NCI-H146 (cell line): ENCODE results near the gene SQOR.
"Not testable (repeated sequence)": the region's sequence is repeated elsewhere in the genome, so short reads cannot be mapped to it uniquely, and the experiment has no call there.

ENCODE experiments used
- DNase-seq: peaks from one replicate; lab custom pipeline; 2025; lab: John Stamatoyannopoulos, UW

SQOR gene

GRCh38 chr15:45631776-45632175 is 3.1 kb upstream of the SQOR start:
- DNase-seq: no peak

- DNase-seq: peak; percentile 47
These were observed 386 bp downstream of the SQOR start for GRCh38 chr15:45635191-45635638.

- no peak for DNase-seq
These were observed 999 bp downstream of the SQOR start for GRCh38 chr15:45635763-45636292.

GRCh38 chr15:45637141-45637540 is 2.3 kb downstream of the SQOR start:
- no peak for DNase-seq

DNA sequence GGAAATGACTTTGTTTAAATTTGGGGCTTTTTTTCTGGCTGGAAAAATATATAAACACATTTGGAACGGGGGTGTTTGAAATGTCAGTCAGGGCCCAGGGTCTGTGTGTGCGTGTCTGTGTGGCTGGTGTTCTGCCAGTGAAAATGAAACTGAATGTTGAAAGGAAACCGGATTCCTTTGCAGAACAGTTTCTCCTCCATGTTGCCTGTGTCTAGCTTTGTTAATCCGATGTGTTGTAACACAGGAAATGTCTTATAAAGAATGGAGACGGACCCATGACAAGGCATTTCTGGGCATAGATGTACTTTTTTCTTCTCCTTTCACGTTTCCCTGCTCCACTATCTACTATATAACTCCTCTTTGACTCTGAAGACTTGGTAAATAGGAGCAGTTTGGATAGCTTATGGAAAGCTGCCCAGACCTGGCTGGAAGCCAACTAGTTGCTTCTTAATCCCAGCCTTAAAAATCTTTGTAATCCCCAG is 2.8 kb downstream of the SQOR start:
- DNase-seq: no peak

GRCh38 chr15:45640616-45641015 is 5.8 kb downstream of the SQOR start:
- DNase-seq: no peak

- no peak for DNase-seq
These were observed 6.5 kb downstream of the SQOR start for GRCh38 chr15:45641374-45641781.

- DNase-seq: no peak
These were observed 7.4 kb downstream of the SQOR start for GRCh38 chr15:45641999-45642932.

- no peak for DNase-seq
These were observed 9.6 kb downstream of the SQOR start for GRCh38 chr15:45644437-45644836.

GRCh38 chr15:45645026-45645980 is 10.5 kb downstream of the SQOR start:
- DNase-seq: no peak

DNA sequence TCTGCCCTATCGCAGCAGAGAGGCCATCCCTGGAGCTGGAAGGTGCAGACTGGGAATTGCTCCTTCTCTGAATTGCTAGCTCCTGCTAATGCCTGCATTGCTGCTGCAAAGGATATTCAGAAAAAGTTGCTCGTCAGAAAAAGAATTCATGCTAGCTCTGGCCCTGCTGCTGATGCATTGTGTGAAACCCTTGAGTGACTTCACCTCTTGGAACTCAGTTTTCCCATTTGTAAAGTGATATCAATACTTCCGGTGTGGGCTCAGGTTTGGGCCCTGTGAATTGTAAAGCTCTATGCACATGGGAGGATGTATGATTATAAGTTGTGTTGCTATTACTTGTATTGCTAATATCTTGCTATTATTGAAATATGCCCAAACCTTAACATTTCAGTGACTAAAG is 11.4 kb downstream of the SQOR start:
- DNase-seq: no peak

- no peak for DNase-seq
These were observed 13.0 kb downstream of the SQOR start for GRCh38 chr15:45647828-45648227.

DNA sequence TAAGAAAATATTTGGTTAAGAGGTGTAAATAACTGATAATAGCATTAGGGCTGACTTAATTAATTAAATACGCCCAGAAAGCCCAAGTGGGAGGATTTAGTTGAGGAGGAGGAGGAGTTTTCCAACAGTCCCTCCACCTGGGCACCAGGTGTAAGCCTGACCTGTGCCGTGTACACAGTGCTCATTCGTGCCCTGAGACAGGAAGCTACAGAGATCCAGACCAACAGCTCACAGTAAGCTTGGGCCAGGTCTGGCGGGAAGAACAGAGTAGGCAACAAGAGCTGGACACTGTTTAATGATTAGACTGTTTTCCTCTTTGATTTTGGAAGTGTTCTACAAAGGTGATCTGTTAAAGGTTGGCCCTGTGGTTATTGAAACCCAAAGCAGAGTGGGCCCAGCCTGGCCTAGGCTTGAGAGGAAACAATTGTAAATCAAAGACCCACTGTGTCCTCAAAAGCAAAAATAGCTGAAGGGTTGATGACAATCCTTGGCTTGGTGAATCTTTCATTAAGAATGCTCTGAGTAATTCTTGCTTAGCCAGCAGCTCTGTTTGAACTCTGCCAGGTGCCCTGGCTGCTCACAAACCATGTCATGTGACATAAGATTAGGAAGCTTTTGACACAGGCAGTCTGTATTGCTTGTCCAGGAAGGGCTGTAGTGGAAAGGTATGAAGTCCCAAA is 13.8 kb downstream of the SQOR start:
- peak; percentile 58 for DNase-seq

DNA sequence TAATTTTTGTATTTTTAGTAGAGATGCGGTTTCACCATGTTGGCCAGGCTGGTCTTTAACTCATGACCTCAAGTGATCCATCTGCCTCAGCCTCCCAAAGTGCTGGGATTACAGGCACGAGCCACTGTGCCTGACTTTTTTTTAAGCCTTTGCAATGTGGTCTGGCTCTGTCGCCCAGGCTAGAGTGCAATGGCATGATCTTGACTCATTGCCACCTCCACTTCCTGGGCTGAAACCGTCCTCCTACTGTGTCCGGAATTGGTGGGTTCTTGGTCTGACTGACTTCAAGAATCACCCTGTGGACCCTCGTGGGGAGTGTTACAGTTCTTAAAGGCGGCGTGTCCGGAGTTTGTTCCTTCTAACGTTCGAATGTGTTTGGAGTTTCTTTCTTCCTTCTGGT is 15.2 kb downstream of the SQOR start:
- DNase-seq: not testable (repeated sequence)

DNA sequence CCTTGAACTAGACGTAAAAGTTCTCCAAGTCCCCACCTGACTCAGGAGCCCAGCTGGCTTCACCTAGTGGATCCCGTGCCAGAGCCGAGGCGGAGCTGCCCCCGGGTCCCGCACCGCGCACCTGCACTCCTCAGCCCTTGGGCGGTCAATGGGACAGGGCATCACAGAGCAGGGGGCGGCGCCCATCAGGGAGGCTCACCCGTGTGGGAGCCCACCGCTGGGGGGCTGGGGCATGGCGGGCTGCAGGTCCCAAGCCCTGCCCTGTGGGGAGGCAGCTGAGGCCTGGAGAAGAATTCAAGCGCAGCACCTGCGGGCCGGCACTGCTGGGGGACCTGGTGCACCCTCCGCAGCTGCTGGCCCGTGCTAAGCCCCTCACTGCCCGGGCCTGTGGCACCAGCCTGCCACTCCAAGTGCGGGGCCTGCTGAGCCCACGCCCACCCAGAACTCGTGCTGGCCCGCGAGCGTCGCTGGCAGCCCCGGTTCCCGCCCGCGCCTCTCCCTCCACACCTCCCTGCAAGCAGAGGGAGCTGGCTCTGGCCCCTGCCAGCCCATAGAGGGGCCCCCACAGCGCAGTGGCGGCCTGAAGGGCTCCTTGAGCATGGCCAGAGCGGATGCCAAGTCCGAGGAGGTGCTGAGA is 16.2 kb downstream of the SQOR start:
- DNase-seq: no peak

DNA sequence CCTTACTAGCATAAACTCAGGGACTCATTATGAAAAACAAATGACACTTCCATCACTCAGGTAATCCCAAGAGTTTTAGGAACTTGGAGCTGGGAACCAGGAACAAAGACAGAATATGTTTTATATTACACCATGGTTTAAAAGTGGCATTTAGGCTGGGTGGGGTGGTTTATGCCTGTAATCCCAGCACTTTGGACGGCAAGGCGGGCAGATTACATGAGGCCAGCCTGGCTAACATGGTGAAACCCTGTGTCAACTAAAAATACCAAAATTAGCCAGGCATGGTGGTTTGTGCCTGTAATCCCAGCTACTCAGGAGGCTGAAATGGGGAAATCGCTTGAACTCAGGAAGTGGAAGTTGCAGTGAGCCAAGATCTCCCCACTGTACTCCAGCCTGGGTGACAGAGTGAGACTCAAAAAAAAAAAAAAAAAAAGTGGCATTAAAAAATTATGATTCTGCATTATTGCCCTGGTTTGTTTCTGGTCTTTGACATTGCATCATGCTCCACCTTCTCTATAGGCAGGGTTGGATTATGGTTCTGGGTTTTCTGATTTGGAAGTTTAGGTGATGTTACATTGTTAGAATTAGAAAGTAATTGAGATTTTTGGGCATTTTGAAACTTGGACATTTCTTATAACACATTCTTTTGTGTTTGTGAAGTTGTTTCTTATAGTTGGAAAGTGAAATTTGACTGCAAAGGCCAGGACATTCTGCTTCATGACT is 19.0 kb downstream of the SQOR start:
- no peak for DNase-seq

- no peak for DNase-seq
These were observed 19.9 kb downstream of the SQOR start for GRCh38 chr15:45654749-45655148.

DNA sequence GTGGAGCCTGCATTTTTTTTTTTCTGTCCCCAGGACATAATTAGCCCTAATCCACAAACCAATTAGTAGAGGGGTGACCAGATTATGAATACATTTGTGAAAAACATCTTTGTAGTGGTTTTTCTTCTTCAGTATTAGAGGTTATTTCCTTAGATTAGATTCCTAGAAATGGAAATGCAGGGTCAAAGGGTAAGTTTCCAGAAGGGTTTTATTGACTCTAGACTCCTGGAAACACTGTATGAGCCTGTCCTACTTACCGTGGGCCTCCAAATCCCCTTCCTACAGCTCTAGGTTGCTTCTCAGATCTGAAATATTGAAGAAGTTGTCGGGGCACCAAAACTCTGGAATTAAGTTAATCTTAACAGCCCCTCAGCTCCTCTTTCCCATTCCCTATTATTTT is 22.4 kb downstream of the SQOR start:
- DNase-seq: no peak

DNA sequence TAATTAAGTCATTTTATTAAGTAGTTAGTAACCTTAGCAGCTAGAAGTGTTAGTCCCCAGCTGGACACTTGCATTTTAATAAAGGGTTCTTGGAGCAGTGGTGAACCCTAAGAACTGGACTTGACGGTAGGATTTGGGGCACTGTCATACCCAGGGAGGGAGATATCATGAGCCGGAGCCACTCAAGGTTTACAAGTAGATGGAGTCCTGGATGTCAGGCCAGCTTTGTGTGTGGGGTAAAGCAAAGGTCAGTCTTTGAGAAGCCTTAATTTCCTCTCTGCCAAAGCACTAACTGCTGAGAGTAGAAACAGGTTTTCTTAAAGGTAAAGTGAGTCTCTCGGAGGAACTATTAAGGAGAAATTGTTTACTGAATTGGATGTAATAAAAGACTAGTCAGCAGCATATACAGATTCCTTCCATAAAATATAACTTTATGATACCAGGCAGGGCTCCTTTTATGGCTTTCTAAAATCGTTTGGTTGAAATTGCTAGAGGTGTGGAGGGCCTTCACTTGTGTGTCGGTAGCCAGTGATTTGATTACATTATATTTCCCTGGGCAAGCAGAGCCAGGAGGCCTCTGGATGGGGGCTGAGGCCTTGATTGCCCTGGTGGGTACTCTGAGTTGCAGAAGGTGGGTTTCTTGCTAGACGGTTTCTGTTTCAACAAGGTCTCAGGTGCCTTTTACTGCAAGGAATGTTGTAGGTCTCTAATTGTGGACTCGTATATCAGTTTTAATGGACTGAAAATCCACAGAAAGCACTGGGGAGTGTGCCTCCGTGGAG is 23.1 kb downstream of the SQOR start:
- no peak for DNase-seq
